ENCODE measurements around the gene POU3F1. TPM values are rescaled to one million over a fixed set of nuclear protein-coding genes. Genes with fewer than 3 reads are reported as not detected.

Gene POU3F1
- total RNA-seq, 1 experiment from 2014 or later: not detected

GRCh38 chr1:38052750-38053415, 6.3 kb upstream of the POU3F1 start:
- no peaks in the 10 kb centered on the region for H3K27me3 Mint-ChIP-seq (ENCODE audit: insufficient read depth, unreplicated experiment)
- Histone ChIP-seq H3K9me3 (no peaks in the 10 kb centered on the region), H3K4me3 (ENCODE audit: low read depth, low read length) (no peak overlapping the region), H3K27me3 (replicated peaks; ENCODE audit: control insufficient read depth, insufficient read depth, low read length) (no peaks in the 10 kb centered on the region), H3K36me3 (ENCODE audit: control insufficient read depth, insufficient read depth, low read length) (no peaks in the 10 kb centered on the region), H3K4me1 (no peaks in the 10 kb centered on the region)
- no peak for DNase-seq
- H3K9me3 Mint-ChIP-seq (ENCODE audit: unreplicated experiment): no peaks in the 10 kb centered on the region
- H3K4me3 Mint-ChIP-seq (ENCODE audit: unreplicated experiment): no peak overlapping the region
- no TSS peak for BruUV-seq (replicated peaks)
- H3K27ac Mint-ChIP-seq (ENCODE audit: unreplicated experiment): no peak overlapping the region
- CTCF ChIA-PET: no interaction called here
- no peaks in the 10 kb centered on the region for H3K36me3 Mint-ChIP-seq (ENCODE audit: insufficient read depth, unreplicated experiment)
- no peak for TF ChIP-seq CTCF (IDR thresholded peaks at IDR 0.05; ENCODE audit: insufficient read depth in 1 of 2, low read depth in 1 of 2, low read length in 1 of 2, severe bottlenecking in 1 of 2, unreplicated experiment in 1 of 2)
- intact Hi-C loops (cut with micrococcal nuclease; ENCODE audit: unreplicated experiment): no loop called here
- no peaks in the 10 kb centered on the region for H3K4me1 Mint-ChIP-seq (ENCODE audit: low read depth, unreplicated experiment)
- POLR2A ChIA-PET: no interaction called here

- no peaks in the 10 kb centered on the region for H3K27me3 ChIP-seq (replicated peaks; ENCODE audit: control insufficient read depth, insufficient read depth, low read length)
- H3K4me3 Mint-ChIP-seq (ENCODE audit: unreplicated experiment): no peak overlapping the region
- CTCF ChIA-PET: no interaction called here
These were observed 4.5 kb upstream of the POU3F1 start for GRCh38 chr1:38051079-38051543.

GRCh38 chr1:38050397-38051078, 3.9 kb upstream of the POU3F1 start:
- Mint-ChIP-seq H3K4me3 (ENCODE audit: unreplicated experiment) (no peak overlapping the region), H3K4me1 (ENCODE audit: low read depth, unreplicated experiment) (no peaks in the 10 kb centered on the region), H3K36me3 (ENCODE audit: insufficient read depth, unreplicated experiment) (no peaks in the 10 kb centered on the region), H3K9me3 (ENCODE audit: unreplicated experiment) (no peaks in the 10 kb centered on the region), H3K27me3 (ENCODE audit: insufficient read depth, unreplicated experiment) (no peaks in the 10 kb centered on the region), H3K27ac (ENCODE audit: unreplicated experiment) (no peak overlapping the region)
- no peak for DNase-seq
- no peak for TF ChIP-seq CTCF (IDR thresholded peaks at IDR 0.05; ENCODE audit: insufficient read depth in 1 of 2, low read depth in 1 of 2, low read length in 1 of 2, severe bottlenecking in 1 of 2, unreplicated experiment in 1 of 2)
- CTCF ChIA-PET: interaction anchor here (0.6 kb wide), 1 partner anchor 700 kb away, joined by 3 read pairs; no protein-coding TSS in a partner anchor
- intact Hi-C loops (cut with micrococcal nuclease; ENCODE audit: unreplicated experiment): no loop called here
- H3K4me3 ChIP-seq (ENCODE audit: low read depth, low read length): no peak overlapping the region
- no TSS peak for BruUV-seq (replicated peaks)
- H3K27me3 ChIP-seq (replicated peaks; ENCODE audit: control insufficient read depth, insufficient read depth, low read length): no peaks in the 10 kb centered on the region
- H3K4me1 ChIP-seq: no peaks in the 10 kb centered on the region
- H3K9me3 ChIP-seq: no peaks in the 10 kb centered on the region
- POLR2A ChIA-PET: no interaction called here
- H3K36me3 ChIP-seq (ENCODE audit: control insufficient read depth, insufficient read depth, low read length): no peaks in the 10 kb centered on the region

More at GRCh38 chr1:38051079-38051543, 4.5 kb upstream of the POU3F1 start:
- H3K36me3 Mint-ChIP-seq (ENCODE audit: insufficient read depth, unreplicated experiment): no peaks in the 10 kb centered on the region
- Histone ChIP-seq H3K4me1 (no peaks in the 10 kb centered on the region), H3K9me3 (no peaks in the 10 kb centered on the region), H3K4me3 (ENCODE audit: low read depth, low read length) (no peak overlapping the region), H3K36me3 (ENCODE audit: control insufficient read depth, insufficient read depth, low read length) (no peaks in the 10 kb centered on the region)
- no TSS peak for BruUV-seq (replicated peaks)
- TF ChIP-seq CTCF (IDR thresholded peaks at IDR 0.05; ENCODE audit: insufficient read depth in 1 of 2, low read depth in 1 of 2, low read length in 1 of 2, severe bottlenecking in 1 of 2, unreplicated experiment in 1 of 2): no peak
- intact Hi-C loops (cut with micrococcal nuclease; ENCODE audit: unreplicated experiment): no loop called here
- H3K27ac Mint-ChIP-seq (ENCODE audit: unreplicated experiment): no peak overlapping the region
- H3K4me1 Mint-ChIP-seq (ENCODE audit: low read depth, unreplicated experiment): no peaks in the 10 kb centered on the region
- DNase-seq: no peak
- no peaks in the 10 kb centered on the region for H3K27me3 Mint-ChIP-seq (ENCODE audit: insufficient read depth, unreplicated experiment)
- no peaks in the 10 kb centered on the region for H3K9me3 Mint-ChIP-seq (ENCODE audit: unreplicated experiment)
- POLR2A ChIA-PET: no interaction called here
